Peyer's patch (tissue), 4 donors: ENCODE measurements around the gene COBL.

Source experiments
- CTCF ChIP-seq, 6 experiments: fragments of 450-650 bp in 4 of 6; fragments of 200-600 bp in 2 of 6; sonication (generic) in 1 of 6; IDR thresholded peaks; one replicate each; pipeline ENCODE4 v1.5.1; 2017 to 2019; ENCODE audit warnings: antibody characterized with exemption in 6 of 6, mild to moderate bottlenecking in 3 of 6, moderate library complexity in 1 of 6
- POLR2A ChIP-seq, 2 donors: fragments of 450-650 bp; IDR thresholded peaks; one replicate each; pipeline ENCODE4 v1.5.1; 2017; ENCODE audit warnings: antibody characterized with exemption in 2 of 2, mild to moderate bottlenecking in 2 of 2, moderate library complexity in 2 of 2

DNA sequence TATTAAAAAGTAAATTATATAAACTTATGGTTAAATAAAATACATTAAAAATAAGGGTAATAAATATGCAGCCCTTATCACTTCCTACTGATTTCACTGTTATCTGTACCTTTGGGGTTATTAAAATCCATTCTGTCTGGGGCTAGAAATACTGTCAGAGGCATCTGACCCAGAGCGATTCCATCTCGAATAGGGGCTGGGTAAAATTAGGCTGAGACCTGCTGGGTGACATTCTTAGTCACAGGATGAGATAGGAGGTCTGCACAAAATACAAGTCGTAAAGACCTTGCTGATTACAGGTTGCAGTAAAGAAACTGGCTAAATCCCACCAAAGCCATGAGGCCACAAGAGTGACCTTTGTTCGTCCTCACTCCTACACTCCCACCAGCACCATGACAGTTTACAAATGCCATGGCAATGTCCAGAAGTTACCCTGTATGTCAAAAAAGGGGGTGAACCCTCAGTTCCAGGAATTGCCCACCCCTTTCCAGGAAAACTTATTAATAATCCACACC lies 77.6 kb downstream of the COBL start:
- TF ChIP-seq POLR2A (IDR thresholded peaks at IDR 0.05) (no peak), CTCF (IDR thresholded peaks at IDR 0.05) (no peak)
